RWPE1 (cell line): ENCODE results near the gene C1orf52.
"Not testable (repeated sequence)": the region's sequence is repeated elsewhere in the genome, so short reads cannot be mapped to it uniquely, and the experiment has no call there.

Experiments
- CTCF ChIA-PET: fragments of 350-600 bp; sonication (Branson Sonifier 250); formaldehyde crosslinking; extraction: SDS; loops from one replicate; lab custom pipeline; 2021; lab: Yijun Ruan, JAX
- POLR2A ChIA-PET: fragments of 400-600 bp; formaldehyde crosslinking; extraction: SDS; loops from one replicate; lab custom pipeline; 2020; ENCODE audit warnings: antibody characterized with exemption; ENCODE audit not compliant: low non-redundant PET; lab: Yijun Ruan, JAX
- DNase-seq: peaks from one replicate; pipeline ENCODE4 v3.0.0; 2012; ENCODE audit warnings: low spot score
- H3K27ac ChIP-seq: fragments of 450-650 bp; 2 replicates; pipeline ENCODE4 v1.5.1; 2017
- CTCF ChIP-seq: fragments of 450-650 bp; conservative IDR thresholded peaks from 2 replicates; pipeline ENCODE4 v1.5.1; 2017; ENCODE audit warnings: low read depth, mild to moderate bottlenecking

C1orf52 gene

GRCh38 chr1:85262985-85263384 is 3.5 kb upstream of the C1orf52 start:
- ChIA-PET POLR2A (interaction anchor here (0.6 kb wide), 1 partner anchor 14 kb away, joined by 3 read pairs; the partner anchor contains the start of gene BCL10), CTCF (interaction anchor here (0.6 to 0.9 kb wide), 2 partner anchors 42 to 240 kb away, joined by 4 to 7 read pairs; no protein-coding TSS in a partner anchor)
- DNase-seq, result no peak
- TF ChIP-seq CTCF, result no peak
- H3K27ac ChIP-seq, result no peak overlapping the region

GRCh38 chr1:85259912-85260274 is 431 bp upstream of the C1orf52 start:
- H3K27ac ChIP-seq, result peak overlapping the region; percentile 73
- DNase-seq, result no peak
- TF ChIP-seq CTCF, result peak; percentile 69
- POLR2A ChIA-PET, result no interaction called here
- CTCF ChIA-PET, result interaction anchor here (0.5 to 3.0 kb wide), 11 partner anchors 48 to 488 kb away, joined by 3 to 26 read pairs (median 3); a partner anchor contains a TSS

- POLR2A ChIA-PET, result interaction anchor here (0.6 kb wide), 2 partner anchors 210 to 1100 kb away, joined by 6 read pairs; no protein-coding TSS in a partner anchor
- CTCF ChIA-PET, result interaction anchor here (0.5 to 3.0 kb wide), 15 partner anchors 12 to 1212 kb away, joined by 3 to 26 read pairs (median 4); no protein-coding TSS in a partner anchor
- H3K27ac ChIP-seq, result peak overlapping the region; percentile 73
- DNase-seq, result no peak
- no peak for TF ChIP-seq CTCF
Observed at GRCh38 chr1:85258536-85259117, 835 bp downstream of the C1orf52 start.

- H3K27ac ChIP-seq, POLR2A ChIA-PET, DNase-seq: not testable (repeated sequence)
- CTCF ChIA-PET, result interaction anchor here (0.5 to 1.1 kb wide), 4 partner anchors 9 to 1494 kb away, joined by 3 read pairs; no protein-coding TSS in a partner anchor
Observed at GRCh38 chr1:85249042-85249441, 10.4 kb downstream of the C1orf52 start.

GRCh38 chr1:85245891-85246290 is 13.6 kb downstream of the C1orf52 start:
- no peak overlapping the region for H3K27ac ChIP-seq
- no peak for DNase-seq
- ChIA-PET POLR2A (no interaction called here), CTCF (interaction anchor here (1.0 kb wide), 1 partner anchor 9 kb away, joined by 6 read pairs; no protein-coding TSS in a partner anchor)
- no peak for TF ChIP-seq CTCF

- CTCF ChIA-PET, result interaction anchor here (0.5 to 1.0 kb wide), 2 partner anchors 9 to 14 kb away, joined by 3 to 6 read pairs; no protein-coding TSS in a partner anchor
- no peak for DNase-seq
Observed at GRCh38 chr1:85245456-85245855, 14.0 kb downstream of the C1orf52 start.

More at GRCh38 chr1:85245456-85245855, 14.0 kb downstream of the C1orf52 start:
- POLR2A ChIA-PET, result no interaction called here
- no peak for TF ChIP-seq CTCF
- no peak overlapping the region for H3K27ac ChIP-seq
